SKM-1 treated with dmso at 0.1 percent for 144 hours (cell line): ENCODE results near the gene CYSRT1.

Experiments used
- DNase-seq: peaks from one replicate; lab custom pipeline; 2025; ENCODE audit not compliant: unreplicated experiment; lab: John Stamatoyannopoulos, UW

The CYSRT1 gene, protein sequence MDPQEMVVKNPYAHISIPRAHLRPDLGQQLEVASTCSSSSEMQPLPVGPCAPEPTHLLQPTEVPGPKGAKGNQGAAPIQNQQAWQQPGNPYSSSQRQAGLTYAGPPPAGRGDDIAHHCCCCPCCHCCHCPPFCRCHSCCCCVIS

DNA sequence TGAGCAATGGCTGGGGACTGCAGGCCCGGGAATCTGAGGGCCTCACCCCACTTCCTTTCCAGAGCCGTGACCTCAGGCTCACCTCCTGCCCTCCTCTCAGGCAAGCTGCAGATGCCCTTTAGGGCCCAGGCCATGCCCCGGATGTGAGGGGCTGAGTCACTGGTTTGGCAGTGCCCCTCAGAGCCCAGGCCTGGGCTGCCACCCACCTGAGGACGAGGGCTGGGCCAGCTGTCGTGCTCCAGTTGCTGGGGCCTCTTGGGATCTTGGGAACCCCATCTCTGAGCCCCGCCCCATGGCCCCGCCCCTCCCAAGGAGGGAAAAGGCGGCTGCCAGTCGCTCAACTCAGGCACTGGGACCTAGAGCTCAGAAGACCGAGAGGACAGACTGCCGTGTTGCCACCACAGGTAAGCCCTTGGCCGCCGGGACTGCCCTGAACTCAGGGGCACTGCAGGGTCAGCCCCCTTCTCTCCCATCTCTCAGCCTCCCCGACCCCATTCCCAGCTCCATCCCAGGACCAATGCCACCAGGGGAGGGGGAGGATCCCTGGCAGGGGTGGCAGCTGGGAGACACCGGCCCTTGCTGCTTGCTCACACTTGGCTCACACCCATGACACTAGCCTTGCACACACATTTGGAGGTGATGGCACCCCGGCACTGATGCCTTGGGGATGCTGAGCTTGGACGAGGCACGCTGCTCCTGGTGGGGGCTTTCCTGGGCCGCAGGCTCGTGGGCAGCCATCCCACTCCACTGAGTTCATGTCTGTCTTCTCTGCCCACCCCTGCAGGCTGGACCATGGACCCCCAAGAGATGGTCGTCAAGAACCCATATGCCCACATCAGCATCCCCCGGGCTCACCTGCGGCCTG is at the start of gene CYSRT1:
CYSRT1 (plus strand) TSS at position 345 of the 865 bp plus-strand sequence; CDS start at position 793, 448 bp downstream.
- DNase-seq, result peak; percentile 41

DNA sequence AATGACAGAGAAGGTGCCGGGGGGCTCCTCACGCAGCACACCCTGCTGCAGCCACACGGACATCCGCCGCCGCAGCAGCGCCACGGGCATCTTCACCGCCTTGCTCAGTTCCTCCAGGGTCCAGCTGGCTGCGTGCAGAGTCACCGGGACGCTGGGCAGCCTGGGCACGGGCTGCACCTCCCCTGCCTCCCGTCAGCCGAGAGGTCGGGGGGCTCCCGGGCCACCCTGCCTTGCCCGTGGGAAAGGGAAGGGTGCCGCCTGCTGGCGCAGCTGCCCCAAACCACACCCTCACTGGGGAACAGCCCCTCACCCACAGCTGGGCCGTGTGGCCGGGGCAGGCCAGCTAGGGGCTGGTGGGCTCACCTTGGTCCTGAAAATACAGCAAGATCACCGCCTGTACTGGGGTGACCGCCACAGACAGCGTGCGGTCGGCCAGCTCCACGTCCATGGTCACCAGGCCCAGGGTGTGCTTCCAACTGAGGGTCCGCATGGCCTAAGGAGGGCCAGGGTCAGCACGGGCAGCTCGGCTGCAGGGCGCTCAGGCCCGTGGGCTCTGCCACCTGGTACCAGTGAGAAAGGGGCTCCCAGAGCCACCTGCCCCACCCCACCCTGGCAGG is 49.5 kb upstream of the CYSRT1 start:
- no peak for DNase-seq

DNA sequence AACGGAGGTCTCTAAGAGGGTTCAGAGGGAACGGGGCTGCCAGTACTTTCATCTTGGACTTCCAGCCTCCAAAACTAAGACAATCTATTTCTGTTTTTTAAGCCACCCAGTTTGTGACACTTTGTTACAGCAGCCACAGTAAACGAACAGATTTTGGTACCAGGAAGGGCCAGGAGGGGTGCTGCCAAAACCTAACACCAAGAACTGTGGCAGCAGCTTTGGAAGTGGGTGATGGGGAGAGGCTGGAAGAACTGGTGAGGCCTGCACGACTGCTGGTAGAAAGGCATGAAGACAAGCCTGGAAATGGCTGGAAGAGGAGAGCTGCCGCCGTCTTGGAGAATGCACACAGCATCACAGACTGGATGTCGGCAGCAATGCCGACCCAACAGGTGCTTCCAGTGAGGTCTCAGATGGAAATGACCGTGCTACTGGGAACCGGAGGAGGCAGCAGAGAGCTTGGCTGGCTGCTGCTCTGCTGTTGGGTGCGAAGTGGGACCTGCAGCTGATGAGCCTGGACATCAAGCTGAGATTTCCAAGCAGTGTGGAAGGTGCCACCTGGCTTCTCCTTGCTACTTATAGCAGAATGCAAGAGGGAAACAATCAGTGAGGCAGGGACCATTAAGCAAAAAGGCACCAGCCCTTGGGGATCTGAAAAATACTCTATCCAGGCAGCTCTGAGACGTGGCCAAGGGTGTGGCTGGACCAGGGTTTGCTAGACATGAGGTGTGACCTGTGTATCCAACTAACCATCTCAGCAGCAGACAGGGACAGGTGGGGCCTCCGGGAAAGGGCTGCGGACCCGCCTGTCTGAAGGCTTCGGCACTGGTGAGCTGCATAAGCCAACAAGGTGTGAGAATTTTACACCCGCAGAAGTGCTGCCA is 48.4 kb upstream of the CYSRT1 start:
- no peak for DNase-seq

DNA sequence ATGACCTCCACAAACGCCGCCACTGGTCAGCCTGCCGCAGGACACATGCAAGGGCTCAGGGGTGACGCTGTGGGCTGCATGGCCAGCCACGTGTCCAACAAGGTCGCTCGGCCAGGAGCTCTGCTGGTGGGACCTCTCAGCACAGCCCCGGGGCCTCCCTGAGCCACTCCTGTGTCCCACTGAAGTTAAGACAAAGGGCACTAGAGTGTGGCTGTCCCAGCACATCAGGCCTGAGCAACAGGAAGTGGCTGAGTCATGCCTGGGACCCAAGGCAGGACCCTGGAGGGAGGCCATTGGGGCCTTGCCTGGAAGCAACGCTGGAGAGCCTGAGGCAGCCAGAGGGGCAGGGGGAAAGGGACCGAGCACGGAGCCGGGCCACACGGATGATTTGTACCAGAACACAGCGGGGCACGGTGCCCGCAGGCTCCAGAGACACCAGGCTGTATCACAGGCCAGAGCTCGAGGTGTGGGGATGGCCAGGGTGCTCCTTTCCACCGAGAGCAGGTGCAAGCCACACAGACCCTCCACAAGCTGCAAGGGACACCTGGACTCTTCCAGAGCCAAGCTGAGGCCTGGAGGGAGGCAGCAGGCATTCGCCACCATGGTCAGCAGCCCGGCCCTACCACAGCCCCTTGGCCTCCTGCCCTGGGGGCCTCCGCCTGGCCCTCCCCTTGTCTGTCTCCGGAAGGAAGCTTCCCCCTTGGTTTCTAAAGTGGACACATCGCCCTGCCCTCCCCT is 46.6 kb upstream of the CYSRT1 start:
- no peak for DNase-seq

DNA sequence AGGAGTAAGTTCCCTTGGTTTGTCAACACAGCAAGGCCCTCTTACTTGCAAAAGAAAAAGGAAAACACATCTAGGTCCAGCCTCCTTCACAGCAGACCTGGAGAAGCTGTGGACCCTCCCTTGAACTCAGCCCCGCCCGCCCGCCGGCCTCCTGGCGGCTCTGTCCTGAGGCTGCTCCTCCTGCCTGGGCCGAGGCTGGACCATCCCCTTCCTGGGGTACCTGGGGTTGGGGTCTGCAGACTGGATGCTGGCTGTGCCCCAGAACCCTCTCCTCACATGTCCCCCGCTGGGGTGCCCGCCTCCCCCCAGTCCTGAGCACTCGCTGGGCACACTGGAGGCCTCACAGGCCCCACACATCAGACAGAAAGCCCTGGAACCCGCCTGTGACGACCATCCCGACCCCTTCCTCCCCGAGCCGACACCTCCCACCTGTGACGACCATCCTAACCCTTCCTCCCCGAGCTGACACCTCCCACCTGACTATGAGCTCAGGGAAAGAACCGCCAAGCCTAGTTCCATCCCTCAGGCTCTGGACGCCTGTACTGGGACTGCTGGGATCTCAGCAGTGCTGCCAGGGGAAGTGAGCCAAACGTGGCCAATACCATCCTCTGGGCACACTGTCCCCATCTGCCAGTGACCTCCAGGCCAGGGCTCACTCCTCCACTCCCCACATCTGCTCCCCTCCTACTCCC is 45.9 kb upstream of the CYSRT1 start:
- no peak for DNase-seq

DNA sequence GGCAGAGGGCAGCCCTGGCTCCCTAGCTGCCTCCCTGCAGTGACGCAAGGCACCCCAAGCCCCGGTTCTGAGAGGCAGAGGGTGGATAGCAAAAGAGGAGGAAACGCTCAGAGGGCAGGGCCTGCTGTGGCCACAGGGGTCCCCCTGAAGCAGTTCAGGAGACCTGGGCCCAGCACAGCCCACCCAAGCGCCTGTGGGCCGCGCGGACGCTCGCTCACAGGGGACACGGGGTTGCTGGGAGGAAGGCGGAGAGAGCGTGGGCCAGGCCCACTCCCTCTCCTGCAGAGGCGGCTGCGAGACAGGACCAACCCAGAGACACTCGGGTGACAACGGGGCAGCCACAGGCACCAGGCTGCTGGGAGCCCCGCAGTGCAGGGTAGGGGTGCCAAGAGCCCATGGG is 45.2 kb upstream of the CYSRT1 start:
- no peak for DNase-seq

DNA sequence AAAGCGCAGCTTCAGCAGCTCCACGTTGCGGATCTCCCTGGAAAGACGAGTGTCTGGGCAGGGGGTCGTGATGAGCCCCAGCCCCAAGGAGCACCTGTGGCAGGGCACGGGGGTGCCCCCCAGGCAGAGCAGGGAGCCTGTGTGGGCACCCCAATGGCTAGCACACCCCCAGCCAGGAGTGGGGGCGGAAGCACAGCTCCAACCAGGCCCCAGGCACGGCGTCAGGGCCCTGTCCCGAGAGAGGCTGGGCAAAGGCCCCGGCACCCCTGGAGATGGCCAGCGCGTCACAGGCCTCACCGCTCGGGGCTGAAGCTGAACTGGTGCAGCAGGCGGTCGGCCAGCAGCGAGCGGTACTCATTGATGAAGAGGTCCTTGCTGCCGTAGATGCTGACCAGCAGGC is 44.5 kb upstream of the CYSRT1 start:
- DNase-seq, result no peak

DNA sequence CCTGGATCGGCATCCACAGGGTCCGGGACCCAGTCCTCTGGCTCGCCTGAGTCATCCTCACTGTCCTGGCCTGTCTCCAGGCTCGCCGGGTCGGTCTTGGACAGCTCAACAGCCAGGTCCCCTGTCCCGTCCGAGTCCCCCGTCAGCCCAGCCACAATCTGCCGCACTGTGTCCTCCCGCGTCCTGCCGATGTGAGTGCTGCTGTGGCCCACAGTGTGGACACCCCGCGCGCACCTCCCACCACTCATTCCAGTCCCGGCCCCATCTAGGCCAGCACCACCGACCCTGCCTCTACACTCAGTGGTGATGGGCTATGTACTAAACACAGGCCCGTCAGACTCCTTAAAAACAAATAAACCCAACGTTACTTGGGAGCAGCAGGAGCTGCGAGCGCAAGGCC is 43.3 kb upstream of the CYSRT1 start:
- DNase-seq, result no peak

DNA sequence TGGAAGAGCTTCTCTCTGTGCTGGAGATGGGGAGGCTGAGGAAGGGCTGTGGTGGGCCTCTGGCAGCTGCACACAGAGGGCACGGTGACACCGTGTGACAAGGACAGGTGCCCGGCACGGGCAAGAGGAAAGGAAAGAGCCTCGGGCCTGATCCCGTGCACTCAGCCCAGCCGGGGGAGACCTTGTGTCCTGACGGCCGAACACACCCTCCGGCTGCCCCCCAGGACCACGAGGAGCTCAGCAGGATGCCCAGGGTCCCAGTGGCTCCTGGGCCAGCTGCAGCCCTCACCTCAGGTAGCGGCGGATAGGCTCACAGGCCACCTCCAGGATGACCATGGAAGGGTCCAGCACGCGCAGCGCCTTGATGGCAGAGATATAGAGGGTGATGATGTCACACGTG is 42.1 kb upstream of the CYSRT1 start:
- no peak for DNase-seq

DNA sequence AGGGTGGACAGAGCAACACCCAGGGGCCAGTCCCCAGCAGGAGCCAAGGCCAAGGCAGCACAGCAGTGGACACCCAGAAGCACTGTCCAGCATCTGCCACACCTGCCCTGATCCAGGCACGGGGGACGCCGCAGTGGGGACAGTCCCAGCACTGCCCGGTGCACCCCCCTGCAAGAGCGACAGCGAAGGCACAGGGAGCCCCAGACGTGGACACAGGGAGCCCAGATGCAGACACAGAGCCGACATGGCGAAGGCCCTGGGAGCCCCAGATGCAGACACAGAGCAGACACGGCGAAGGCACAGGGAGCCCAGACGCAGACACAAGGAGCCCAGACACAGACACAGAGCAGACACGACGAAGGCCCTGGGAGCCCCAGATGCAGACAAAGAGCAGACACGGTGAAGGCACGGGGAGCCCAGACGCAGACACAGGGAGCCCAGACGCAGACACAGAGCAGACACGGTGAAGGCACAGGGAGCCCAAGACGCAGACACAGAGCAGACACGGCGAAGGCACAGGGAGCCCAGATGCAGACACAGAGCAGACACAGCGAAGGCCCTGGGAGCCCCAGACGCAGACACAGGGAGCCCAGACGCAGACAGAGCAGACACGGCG is 40.9 kb upstream of the CYSRT1 start:
- no peak for DNase-seq

DNA sequence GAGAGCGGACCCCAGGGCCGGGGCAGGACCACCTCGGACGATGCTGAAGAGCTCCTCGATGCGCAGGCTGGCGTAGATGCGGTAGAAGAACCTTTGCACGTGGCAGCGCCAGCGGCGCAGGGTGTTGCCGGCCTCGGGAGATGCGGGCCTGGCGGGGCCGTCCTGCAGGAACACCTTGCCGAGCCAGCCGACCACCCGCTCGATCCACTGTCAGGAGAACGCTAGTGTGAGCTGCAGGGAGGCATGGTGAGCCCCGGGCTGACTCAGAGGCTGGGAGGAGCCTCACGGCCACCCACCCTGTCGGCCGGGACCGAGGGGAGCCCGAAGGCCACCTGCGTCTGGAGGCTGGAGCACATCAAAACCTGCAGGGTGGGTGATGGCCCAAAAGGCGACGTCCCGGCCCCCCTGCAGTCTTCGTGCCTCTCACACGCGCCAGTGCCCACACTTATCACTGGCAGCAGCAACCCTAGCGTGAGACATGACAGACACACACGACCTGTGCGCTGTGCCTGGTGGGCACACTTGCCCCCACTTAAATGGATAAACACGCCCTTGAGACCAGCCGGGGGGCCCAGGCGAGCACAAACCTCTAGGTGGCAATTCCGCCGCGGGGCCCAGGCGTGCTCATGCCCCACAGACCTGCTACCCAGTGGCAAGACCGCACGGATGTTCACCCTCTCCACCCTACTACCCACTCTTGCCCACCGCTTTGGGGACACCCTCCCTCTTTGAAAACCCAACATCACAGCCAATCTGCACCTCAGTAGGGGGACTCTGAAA is 39.9 kb upstream of the CYSRT1 start:
- DNase-seq, result no peak

DNA sequence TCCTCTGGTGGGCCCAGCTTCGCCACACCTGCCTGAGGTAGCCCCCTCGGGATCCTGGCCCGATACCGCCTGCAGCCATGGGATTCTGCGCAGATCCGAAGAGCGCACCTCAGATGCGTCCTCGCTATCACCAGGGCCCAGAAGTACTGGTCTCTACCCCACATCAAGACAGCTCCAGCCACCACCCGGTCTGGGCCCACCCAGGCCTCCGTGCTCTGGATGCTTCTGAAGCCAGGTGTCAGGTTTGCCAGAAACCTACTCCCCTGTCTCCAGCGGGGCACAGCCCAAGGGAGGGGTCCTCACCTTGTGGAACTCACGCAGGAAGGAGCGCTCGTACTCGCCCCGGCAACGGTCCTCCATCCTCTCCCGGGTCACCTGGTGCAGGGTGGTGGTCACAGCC is 39.1 kb upstream of the CYSRT1 start:
- DNase-seq, result no peak

DNA sequence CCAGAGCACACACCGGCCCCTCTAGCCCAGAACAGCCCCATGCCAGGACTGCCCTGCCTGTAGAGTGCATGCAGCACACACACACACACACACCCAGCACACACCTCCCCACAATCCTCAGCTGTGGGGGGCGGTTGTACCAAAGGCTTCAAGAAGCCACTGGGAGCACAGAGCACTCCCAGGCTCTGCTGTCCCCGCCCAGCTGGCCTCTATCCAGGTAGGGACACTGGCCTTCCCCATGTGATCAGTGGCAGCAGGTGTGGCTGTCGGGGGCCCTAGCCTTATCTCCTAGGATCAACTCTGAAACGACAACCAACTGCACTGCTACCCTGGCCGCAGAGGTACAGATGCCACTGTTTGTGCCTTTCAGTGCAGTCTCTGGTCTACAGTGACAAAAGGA is 38.6 kb upstream of the CYSRT1 start:
- no peak for DNase-seq

DNA sequence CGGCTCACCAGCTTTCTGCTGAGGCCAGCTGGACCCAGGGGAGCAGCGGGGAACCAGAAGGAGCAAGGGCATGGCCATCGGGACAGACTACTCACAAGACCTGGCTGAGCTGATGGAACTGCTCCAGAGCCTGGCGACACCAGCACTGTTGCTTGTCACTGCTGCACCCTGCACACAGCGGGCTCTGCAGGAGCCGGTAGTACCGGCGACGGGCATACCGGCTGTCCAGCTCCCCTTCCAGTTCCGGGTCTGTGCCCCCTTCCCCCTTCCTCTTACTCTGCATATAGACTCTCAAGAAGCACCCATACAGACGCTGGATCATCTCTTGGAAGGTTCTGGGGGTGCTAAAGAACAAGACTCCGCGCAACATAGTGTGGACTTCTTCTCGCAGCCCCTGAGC is 37.6 kb upstream of the CYSRT1 start:
- no peak for DNase-seq

DNA sequence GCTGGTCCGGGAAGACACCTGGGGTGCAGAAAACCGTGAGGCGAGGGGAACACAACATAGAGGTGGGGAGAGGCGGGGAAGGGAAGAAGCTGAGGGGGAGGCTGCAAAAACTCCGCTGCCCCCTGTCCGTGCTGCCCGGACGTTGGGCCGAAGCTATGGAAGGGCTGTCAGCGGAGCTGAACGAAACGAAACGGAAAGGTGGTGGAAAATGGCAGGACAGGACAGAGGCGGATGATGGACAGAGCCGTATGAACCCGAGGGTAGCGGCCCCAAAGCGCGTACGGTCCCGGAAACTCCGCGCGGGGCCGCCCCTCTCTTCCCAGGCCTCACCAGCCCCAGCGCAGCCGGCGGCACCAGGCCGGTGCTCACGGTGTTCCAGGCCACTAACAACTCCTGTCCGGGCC is 36.9 kb upstream of the CYSRT1 start:
- DNase-seq, result no peak

DNA sequence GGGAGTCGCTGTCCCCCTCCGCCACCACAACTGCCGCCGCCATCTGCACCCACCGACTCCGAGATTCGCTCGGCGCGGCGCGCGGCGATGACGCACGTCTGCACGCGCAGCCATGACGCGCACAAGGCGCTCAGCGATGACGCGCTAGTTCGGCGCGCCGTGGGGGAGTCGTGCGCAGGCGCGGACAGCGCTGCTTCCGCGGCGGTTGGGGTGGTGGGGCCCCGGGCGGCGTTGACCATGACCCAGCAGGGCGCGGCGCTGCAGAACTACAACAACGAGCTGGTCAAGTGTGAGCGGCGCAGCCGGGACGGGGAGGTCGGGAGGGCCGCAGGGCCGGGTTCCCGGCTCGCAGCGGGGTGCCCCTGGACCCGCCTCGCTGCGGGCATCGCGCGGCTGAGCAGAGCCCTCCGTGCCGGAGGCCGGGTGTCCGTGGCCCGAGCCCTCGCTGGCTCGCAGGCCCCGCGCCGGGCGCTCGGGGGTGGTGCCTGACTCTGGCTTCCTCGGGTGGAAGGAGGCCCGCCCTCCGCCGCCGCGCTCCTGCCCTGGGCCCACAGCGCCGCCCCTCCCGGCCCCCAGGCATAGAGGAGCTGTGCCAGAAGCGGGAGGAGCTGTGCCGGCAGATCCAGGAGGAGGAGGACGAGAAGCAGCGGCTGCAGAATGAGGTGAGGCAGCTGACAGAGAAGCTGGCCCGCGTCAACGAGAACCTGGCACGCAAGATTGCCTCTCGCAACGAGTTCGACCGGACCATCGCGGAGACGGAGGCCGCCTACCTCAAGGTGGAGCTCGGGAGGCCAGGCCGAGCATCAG is 36.3 kb upstream of the CYSRT1 start, which contains the start of the genes ANAPC2 and SSNA1:
ANAPC2 (minus strand) TSS at position 71 of the 807 bp plus-strand sequence; CDS start at position 43, 28 bp downstream.
SSNA1 (plus strand) TSS at position 187 of the 807 bp plus-strand sequence; CDS start at position 238, 51 bp downstream.
- DNase-seq, result peak; percentile 82
